Skeletal muscle tissue (tissue), 4 donors: Measurements from ENCODE around the gene SLC4A8. TPM values are rescaled to one million over a fixed set of nuclear protein-coding genes. Genes with fewer than 3 reads are reported as not detected.

Experiments
- H3K27ac ChIP-seq: one replicate; pipeline ENCODE4 v1.7.0; 2013; ENCODE audit warnings: mild to moderate bottlenecking, low read depth, low read length, inconsistent platforms
- H3K27me3 ChIP-seq, 3 donors: one replicate each; pipeline ENCODE4 v1.7.0; 2013; ENCODE audit warnings: low read length in 3 of 3; ENCODE audit not compliant: control insufficient read depth in 3 of 3, insufficient read depth in 3 of 3
- H3K36me3 ChIP-seq, 3 donors: one replicate each; pipeline ENCODE4 v1.7.0; 2013; ENCODE audit warnings: low read length in 3 of 3; ENCODE audit not compliant: control insufficient read depth in 3 of 3, insufficient read depth in 3 of 3
- H3K4me1 ChIP-seq, 3 donors: one replicate each; pipeline ENCODE4 v1.7.0; 2013; ENCODE audit warnings: low read length in 3 of 3, mild to moderate bottlenecking in 3 of 3; ENCODE audit not compliant: control insufficient read depth in 3 of 3, insufficient read depth in 3 of 3
- H3K4me3 ChIP-seq, 3 donors: one replicate each; pipeline ENCODE4 v1.7.0; 2013; ENCODE audit warnings: low read length in 3 of 3
- H3K9ac ChIP-seq, 3 donors: one replicate each; pipeline ENCODE4 v1.7.0; 2013; ENCODE audit warnings: low read length in 3 of 3, mild to moderate bottlenecking in 3 of 3, moderate library complexity in 2 of 3, low read depth in 1 of 3
- H3K9me3 ChIP-seq, 3 donors: one replicate each; pipeline ENCODE4 v1.7.0; 2013; ENCODE audit warnings: low read length in 3 of 3; ENCODE audit not compliant: control insufficient read depth in 3 of 3
- total RNA-seq: library from RNA; depleted of rRNA; stranded (reverse); fragments of >200 nt; gene quantifications from one replicate; pipeline ENCODE4 v1.2.3, GENCODE V29; 2014
- donor health status: Osteomylitis.

Gene SLC4A8
- total RNA-seq, 1 donor from 2014 or later = 0.52 TPM

GRCh38 chr12:51388069-51388799 lies 36.4 kb upstream of the SLC4A8 start:
- Histone ChIP-seq H3K4me1 (peaks cover 5 to 10% (median 9%) of the 10 kb centered on the region in 3 donors), H3K27me3 (peaks cover 10 to 18% (median 10%) of the 10 kb centered on the region in 3 donors), H3K9ac (no peak overlapping the region), H3K27ac (no peak overlapping the region), H3K4me3 (no peak overlapping the region), H3K36me3 (no peaks in the 10 kb centered on the region), H3K9me3 (no peaks in the 10 kb centered on the region)

- Histone ChIP-seq H3K4me1 (peaks cover 5 to 10% (median 9%) of the 10 kb centered on the region in 3 donors), H3K27me3 (peaks cover 10 to 21% (median 10%) of the 10 kb centered on the region in 3 donors), H3K4me3 (no peak overlapping the region), H3K27ac (no peak overlapping the region), H3K9me3 (no peaks in the 10 kb centered on the region), H3K36me3 (no peaks in the 10 kb centered on the region), H3K9ac (no peak overlapping the region)
Measured at GRCh38 chr12:51388846-51389245, 35.8 kb upstream of the SLC4A8 start.

GRCh38 chr12:51389302-51389999 lies 35.2 kb upstream of the SLC4A8 start:
- Histone ChIP-seq H3K27me3 (peaks cover 10 to 27% (median 10%) of the 10 kb centered on the region in 3 donors), H3K27ac (no peak overlapping the region), H3K4me3 (no peak overlapping the region), H3K36me3 (no peaks in the 10 kb centered on the region), H3K4me1 (peaks cover 5 to 12% (median 9%) of the 10 kb centered on the region in 3 donors), H3K9ac (no peak overlapping the region), H3K9me3 (no peaks in the 10 kb centered on the region)

- Histone ChIP-seq H3K4me1 (peaks cover 5 to 12% (median 9%) of the 10 kb centered on the region in 3 donors), H3K9me3 (no peaks in the 10 kb centered on the region), H3K4me3 (no peak overlapping the region), H3K27ac (no peak overlapping the region), H3K9ac (no peak overlapping the region), H3K27me3 (peaks cover 10 to 29% (median 12%) of the 10 kb centered on the region in 3 donors), H3K36me3 (no peaks in the 10 kb centered on the region)
Measured at GRCh38 chr12:51390457-51390856, 34.2 kb upstream of the SLC4A8 start.

GRCh38 chr12:51390891-51391282 lies 33.7 kb upstream of the SLC4A8 start:
- H3K36me3 ChIP-seq = no peaks in the 10 kb centered on the region
- peak overlapping the region in 1 of 3 donors; percentile 25 for H3K9ac ChIP-seq
- no peaks in the 10 kb centered on the region for H3K9me3 ChIP-seq
- peaks cover 5 to 12% (median 9%) of the 10 kb centered on the region in 3 donors for H3K4me1 ChIP-seq
- peak overlapping the region; percentile 56 to 64 (median 60) for H3K4me3 ChIP-seq
- no peak overlapping the region for H3K27ac ChIP-seq
- H3K27me3 ChIP-seq = peaks cover 10 to 30% (median 13%) of the 10 kb centered on the region in 3 donors

- H3K27ac ChIP-seq = no peak within 1 kb of the TSS
- H3K27me3 ChIP-seq = peaks cover 10 to 30% (median 13%) of the 10 kb centered on the region in 3 donors
- peak within 1 kb of the TSS; percentile 56 to 64 (median 61) for H3K4me3 ChIP-seq
- peak within 1 kb of the TSS in 2 of 3 donors; percentile 14 to 55 for H3K9ac ChIP-seq
- H3K36me3 ChIP-seq = no peaks in the 10 kb centered on the region
- H3K9me3 ChIP-seq = no peaks in the 10 kb centered on the region
- peaks cover 5 to 12% (median 9%) of the 10 kb centered on the region in 3 donors for H3K4me1 ChIP-seq
Measured at GRCh38 chr12:51391283-51392123, 33.1 kb upstream of the SLC4A8 start, which contains the start of gene GALNT6. Gene GALNT6, minus strand, starts transcription at chr12:51391406. Its CDS starts 11,625 bp downstream, at chr12:51379781.

- peaks cover 10 to 30% (median 13%) of the 10 kb centered on the region in 3 donors for H3K27me3 ChIP-seq
- H3K9ac ChIP-seq = no peak overlapping the region
- H3K9me3 ChIP-seq = no peaks in the 10 kb centered on the region
- no peaks in the 10 kb centered on the region for H3K36me3 ChIP-seq
- H3K4me3 ChIP-seq = no peak overlapping the region
- H3K4me1 ChIP-seq = peaks cover 5 to 12% (median 9%) of the 10 kb centered on the region in 3 donors
- no peak overlapping the region for H3K27ac ChIP-seq
Measured at GRCh38 chr12:51392556-51393237, 31.9 kb upstream of the SLC4A8 start.

GRCh38 chr12:51393676-51394545 lies 30.7 kb upstream of the SLC4A8 start:
- H3K27me3 ChIP-seq = peaks cover 10 to 30% (median 13%) of the 10 kb centered on the region in 3 donors
- peaks cover 5 to 12% (median 5%) of the 10 kb centered on the region in 3 donors for H3K4me1 ChIP-seq
- no peak overlapping the region for H3K27ac ChIP-seq
- no peaks in the 10 kb centered on the region for H3K9me3 ChIP-seq
- H3K36me3 ChIP-seq = no peaks in the 10 kb centered on the region
- H3K9ac ChIP-seq = no peak overlapping the region
- H3K4me3 ChIP-seq = no peak overlapping the region
